ENCODE measurements around the gene SIGLEC15.
A peak's percentile ranks its signal among the peaks of the same experiment; 100 is the strongest.
"Not testable (repeated sequence)": the region's sequence is repeated elsewhere in the genome, so short reads cannot be mapped to it uniquely, and the experiment has no call there.

SIGLEC15 gene

GRCh38 chr18:45841060-45841764 lies 15.7 kb downstream of the SIGLEC15 start:
- DNase-seq (ENCODE audit: low read depth in 1 of 2, low spot score in 1 of 2): no peak
- in situ Hi-C loops (cut with HindIII; ENCODE audit: low pct_unique_long_range_greater_than_20kb, low sequenced_read_pairs): no loop called here
- no peak for TF ChIP-seq JUND (IDR thresholded peaks at IDR 0.05; ENCODE audit: low read depth)

GRCh38 chr18:45841765-45842442 lies 16.4 kb downstream of the SIGLEC15 start:
- in situ Hi-C loops (cut with HindIII; ENCODE audit: low pct_unique_long_range_greater_than_20kb, low sequenced_read_pairs): no loop called here
- no peak for TF ChIP-seq JUND (IDR thresholded peaks at IDR 0.05; ENCODE audit: low read depth)
- no peak for DNase-seq (ENCODE audit: low read depth in 1 of 2, low spot score in 1 of 2)

- DNase-seq (ENCODE audit: low read depth in 1 of 2, low spot score in 1 of 2): no peak
- in situ Hi-C loops (cut with HindIII; ENCODE audit: low pct_unique_long_range_greater_than_20kb, low sequenced_read_pairs): no loop called here
Measured at GRCh38 chr18:45843019-45843418, 17.5 kb downstream of the SIGLEC15 start.

GRCh38 chr18:45844938-45845337 lies 19.5 kb downstream of the SIGLEC15 start:
- DNase-seq (ENCODE audit: low read depth in 1 of 2, low spot score in 1 of 2): no peak
- in situ Hi-C loops (cut with HindIII; ENCODE audit: low pct_unique_long_range_greater_than_20kb, low sequenced_read_pairs): no loop called here
- no peak for TF ChIP-seq JUND (IDR thresholded peaks at IDR 0.05; ENCODE audit: low read depth)

More at GRCh38 chr18:45843019-45843418, 17.5 kb downstream of the SIGLEC15 start:
- no peak for TF ChIP-seq JUND (IDR thresholded peaks at IDR 0.05; ENCODE audit: low read depth)

GRCh38 chr18:45845410-45845809 lies 19.9 kb downstream of the SIGLEC15 start:
- in situ Hi-C loops (cut with HindIII; ENCODE audit: low pct_unique_long_range_greater_than_20kb, low sequenced_read_pairs): no loop called here
- no peak for TF ChIP-seq JUND (IDR thresholded peaks at IDR 0.05; ENCODE audit: low read depth)
- no peak for DNase-seq (ENCODE audit: low read depth in 1 of 2, low spot score in 1 of 2)

GRCh38 chr18:45847119-45847518 lies 21.6 kb downstream of the SIGLEC15 start:
- DNase-seq (ENCODE audit: low read depth in 1 of 2, low spot score in 1 of 2): no peak
- no peak for TF ChIP-seq JUND (IDR thresholded peaks at IDR 0.05; ENCODE audit: low read depth)
- in situ Hi-C loops (cut with HindIII; ENCODE audit: low pct_unique_long_range_greater_than_20kb, low sequenced_read_pairs): no loop called here

- DNase-seq (ENCODE audit: low read depth in 1 of 2, low spot score in 1 of 2); in situ Hi-C loops (cut with HindIII; ENCODE audit: low pct_unique_long_range_greater_than_20kb, low sequenced_read_pairs): not testable (repeated sequence)
Measured at GRCh38 chr18:45848643-45849042, 23.2 kb downstream of the SIGLEC15 start.

GRCh38 chr18:45849529-45849928 lies 24.1 kb downstream of the SIGLEC15 start:
- no peak for TF ChIP-seq JUND (IDR thresholded peaks at IDR 0.05; ENCODE audit: low read depth)
- no peak for DNase-seq (ENCODE audit: low read depth in 1 of 2, low spot score in 1 of 2)
- in situ Hi-C loops (cut with HindIII; ENCODE audit: low pct_unique_long_range_greater_than_20kb, low sequenced_read_pairs): no loop called here

- no peak for TF ChIP-seq JUND (IDR thresholded peaks at IDR 0.05; ENCODE audit: low read depth)
- DNase-seq (ENCODE audit: low read depth in 1 of 2, low spot score in 1 of 2): peak in 1 of 2 experiments; percentile 38
- in situ Hi-C loops (cut with HindIII; ENCODE audit: low pct_unique_long_range_greater_than_20kb, low sequenced_read_pairs): no loop called here
Measured at GRCh38 chr18:45850021-45850420, 24.5 kb downstream of the SIGLEC15 start.

GRCh38 chr18:45851161-45851925 lies 25.9 kb downstream of the SIGLEC15 start:
- in situ Hi-C loops (cut with HindIII; ENCODE audit: low pct_unique_long_range_greater_than_20kb, low sequenced_read_pairs): no loop called here
- no peak for DNase-seq (ENCODE audit: low read depth in 1 of 2, low spot score in 1 of 2)
- no peak for TF ChIP-seq JUND (IDR thresholded peaks at IDR 0.05; ENCODE audit: low read depth)

- in situ Hi-C loops (cut with HindIII; ENCODE audit: low pct_unique_long_range_greater_than_20kb, low sequenced_read_pairs): no loop called here
- DNase-seq (ENCODE audit: low read depth in 1 of 2, low spot score in 1 of 2): no peak
- no peak for TF ChIP-seq JUND (IDR thresholded peaks at IDR 0.05; ENCODE audit: low read depth)
Measured at GRCh38 chr18:45852631-45853030, 27.2 kb downstream of the SIGLEC15 start.

- in situ Hi-C loops (cut with HindIII; ENCODE audit: low pct_unique_long_range_greater_than_20kb, low sequenced_read_pairs): no loop called here
- DNase-seq (ENCODE audit: low read depth in 1 of 2, low spot score in 1 of 2): no peak
- TF ChIP-seq JUND (IDR thresholded peaks at IDR 0.05; ENCODE audit: low read depth): no peak
Measured at GRCh38 chr18:45854036-45854586, 28.6 kb downstream of the SIGLEC15 start.

- TF ChIP-seq JUND (IDR thresholded peaks at IDR 0.05; ENCODE audit: low read depth): no peak
- in situ Hi-C loops (cut with HindIII; ENCODE audit: low pct_unique_long_range_greater_than_20kb, low sequenced_read_pairs): no loop called here
Measured at GRCh38 chr18:45856531-45856930, 31.1 kb downstream of the SIGLEC15 start.

More at GRCh38 chr18:45856531-45856930, 31.1 kb downstream of the SIGLEC15 start:
- no peak for DNase-seq (ENCODE audit: low read depth in 1 of 2, low spot score in 1 of 2)
